ENCODE data around the gene PPM1H.

PPM1H gene

DNA sequence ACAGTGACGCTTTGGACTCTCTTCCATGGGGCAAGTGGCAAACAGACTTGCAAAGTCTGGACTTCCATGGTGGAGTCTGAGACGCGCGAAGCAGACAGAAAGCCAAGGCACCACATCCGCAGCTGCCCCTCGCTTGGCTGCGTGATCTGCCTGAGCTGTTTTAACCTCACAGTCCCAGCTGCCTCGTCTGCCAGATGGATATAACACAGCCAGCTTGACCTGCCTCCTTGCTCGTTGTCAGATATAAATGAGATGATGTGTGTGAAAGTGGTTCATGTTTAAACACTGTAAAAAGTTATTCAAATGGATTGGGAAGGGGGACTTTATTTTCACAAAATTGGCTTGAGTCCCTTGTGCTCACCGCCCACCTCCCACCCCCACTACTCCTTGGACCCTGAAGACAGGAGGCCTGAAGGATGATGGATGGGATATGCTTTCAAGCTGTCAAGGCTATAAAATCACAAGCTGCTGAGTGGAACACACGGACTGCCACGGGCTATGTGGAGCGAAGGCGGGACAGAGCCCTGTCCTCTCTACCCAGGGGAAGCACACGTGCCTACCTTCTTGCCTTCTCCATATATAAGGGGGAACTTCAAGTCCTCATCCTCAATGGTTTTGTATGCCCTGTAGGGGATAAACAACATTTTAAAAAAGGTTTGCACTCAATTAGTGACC is 241.4 kb downstream of the PPM1H start:
- no peak for ATAC-seq (replicated peaks)
- no peaks in the 10 kb centered on the region for H3K27me3 Mint-ChIP-seq
- DNase-seq: no peak
- H3K36me3 Mint-ChIP-seq: no peaks in the 10 kb centered on the region
- no peak overlapping the region for H3K4me3 Mint-ChIP-seq
- no peak overlapping the region for H3K27ac Mint-ChIP-seq
- no peaks in the 10 kb centered on the region for H3K9me3 Mint-ChIP-seq
- H3K4me1 Mint-ChIP-seq: no peaks in the 10 kb centered on the region

DNA sequence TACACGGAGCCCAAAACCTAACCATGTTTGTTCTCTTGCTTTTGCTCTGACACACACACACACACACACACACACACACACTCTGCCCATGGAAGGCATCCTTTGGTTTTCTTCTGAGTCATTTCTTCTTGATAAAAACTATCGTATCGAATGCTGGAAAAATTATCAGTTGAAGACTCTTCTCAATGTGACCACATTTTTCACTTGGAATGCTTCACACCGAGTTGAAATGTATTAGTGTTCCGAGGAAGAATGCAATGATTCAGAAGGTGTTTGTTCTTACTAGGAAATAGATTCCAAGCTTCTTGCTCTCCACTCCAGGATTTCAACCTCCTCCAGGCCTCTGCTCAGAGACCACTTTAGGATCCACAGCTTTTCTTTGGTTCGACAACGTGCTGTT is 242.1 kb downstream of the PPM1H start:
- H3K4me3 Mint-ChIP-seq: no peak overlapping the region
- no peaks in the 10 kb centered on the region for H3K36me3 Mint-ChIP-seq
- no peaks in the 10 kb centered on the region for H3K4me1 Mint-ChIP-seq
- H3K27ac Mint-ChIP-seq: no peak overlapping the region
- no peaks in the 10 kb centered on the region for H3K9me3 Mint-ChIP-seq
- no peak for ATAC-seq (replicated peaks)
- no peaks in the 10 kb centered on the region for H3K27me3 Mint-ChIP-seq
- DNase-seq: no peak

DNA sequence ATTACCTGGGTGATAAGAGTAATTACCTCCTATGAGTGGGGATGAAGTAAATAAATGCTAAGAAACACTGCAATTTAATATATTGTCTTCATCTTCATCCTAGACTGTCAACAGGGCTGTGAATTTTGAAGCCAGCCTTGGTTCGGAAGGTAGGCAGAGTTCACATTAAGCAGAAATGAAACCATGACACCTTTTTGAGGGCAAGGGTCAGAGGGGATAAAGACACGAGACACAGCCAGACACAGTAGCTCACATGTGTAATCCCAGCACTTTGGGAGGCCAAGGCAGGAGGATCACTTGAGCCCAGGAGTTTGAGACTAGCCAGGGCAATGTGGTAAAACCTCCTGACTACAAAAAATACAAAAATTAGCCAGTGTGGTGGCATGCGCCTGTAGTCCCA is 243.6 kb downstream of the PPM1H start:
- Mint-ChIP-seq H3K27ac (no peak overlapping the region), H3K4me1 (no peaks in the 10 kb centered on the region), H3K36me3 (no peaks in the 10 kb centered on the region), H3K27me3 (no peaks in the 10 kb centered on the region), H3K9me3 (no peaks in the 10 kb centered on the region), H3K4me3 (no peak overlapping the region)
- DNase-seq (no peak), ATAC-seq (replicated peaks) (no peak)

DNA sequence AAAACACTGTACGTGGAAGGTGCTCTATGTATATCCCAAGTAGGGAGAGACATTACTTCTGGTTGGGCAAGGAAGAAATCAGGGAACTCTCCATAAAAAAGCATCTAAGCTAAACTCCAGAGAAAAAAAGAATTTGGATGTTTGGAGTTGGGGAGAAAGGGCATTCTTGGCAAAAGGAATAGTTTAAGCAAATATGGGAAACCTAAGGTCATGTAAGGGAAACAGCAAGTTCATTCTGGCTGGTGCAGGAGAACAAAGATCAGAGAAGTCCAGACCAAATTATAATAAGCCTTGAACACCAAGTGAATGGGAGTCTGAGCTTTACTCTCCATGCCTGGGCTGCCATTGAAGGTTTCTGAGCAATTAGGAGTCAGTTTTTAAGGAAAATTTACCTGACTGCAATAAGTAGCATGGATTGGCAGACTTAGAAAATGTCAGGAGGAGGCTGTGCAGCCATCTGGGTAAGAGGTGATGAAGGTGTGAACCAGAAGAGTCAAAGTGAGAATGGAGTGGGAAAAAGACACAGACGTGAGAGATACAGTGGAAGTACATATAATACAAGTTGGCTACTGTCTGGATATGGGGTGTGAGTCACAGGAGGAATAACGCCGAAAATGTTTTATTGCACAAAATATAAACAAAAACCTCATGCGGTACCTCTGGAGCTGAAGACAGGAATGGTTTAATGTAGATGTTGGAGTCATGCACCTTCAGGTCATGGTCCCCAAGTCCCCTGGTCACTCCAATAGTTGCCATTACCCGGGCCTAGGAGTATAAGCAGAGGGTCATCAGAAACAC is 245.7 kb downstream of the PPM1H start:
- ATAC-seq (replicated peaks): no peak
- Mint-ChIP-seq H3K4me3 (no peak overlapping the region), H3K27ac (no peak overlapping the region), H3K9me3 (no peaks in the 10 kb centered on the region), H3K27me3 (no peaks in the 10 kb centered on the region), H3K36me3 (no peaks in the 10 kb centered on the region), H3K4me1 (no peaks in the 10 kb centered on the region)
- DNase-seq: no peak

DNA sequence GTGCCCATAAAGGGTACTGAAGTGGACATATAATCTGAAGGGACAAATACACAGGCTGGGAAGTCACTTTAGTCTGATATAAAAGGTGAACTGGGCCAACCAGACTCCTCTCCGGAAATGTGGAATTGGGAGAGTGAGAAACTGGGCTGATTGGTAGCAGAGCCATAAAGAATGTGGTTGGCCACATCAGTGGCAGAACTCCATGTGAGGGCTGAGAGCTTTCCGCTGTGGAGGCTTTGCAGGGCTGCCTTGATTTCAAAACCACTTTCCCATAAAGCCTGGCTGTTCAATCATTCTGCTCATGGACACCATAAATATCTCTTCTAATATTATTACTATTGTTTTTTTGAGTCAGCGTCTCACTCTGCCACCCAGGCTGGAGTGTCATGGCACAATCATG is 248.0 kb downstream of the PPM1H start:
- H3K4me1 Mint-ChIP-seq: no peaks in the 10 kb centered on the region
- H3K36me3 Mint-ChIP-seq: no peaks in the 10 kb centered on the region
- H3K27me3 Mint-ChIP-seq: peaks cover 0 to 5% of the 10 kb centered on the region in 2 donors
- DNase-seq: no peak
- no peak overlapping the region for H3K4me3 Mint-ChIP-seq
- no peaks in the 10 kb centered on the region for H3K9me3 Mint-ChIP-seq
- no peak for ATAC-seq (replicated peaks)
- H3K27ac Mint-ChIP-seq: no peak overlapping the region

DNA sequence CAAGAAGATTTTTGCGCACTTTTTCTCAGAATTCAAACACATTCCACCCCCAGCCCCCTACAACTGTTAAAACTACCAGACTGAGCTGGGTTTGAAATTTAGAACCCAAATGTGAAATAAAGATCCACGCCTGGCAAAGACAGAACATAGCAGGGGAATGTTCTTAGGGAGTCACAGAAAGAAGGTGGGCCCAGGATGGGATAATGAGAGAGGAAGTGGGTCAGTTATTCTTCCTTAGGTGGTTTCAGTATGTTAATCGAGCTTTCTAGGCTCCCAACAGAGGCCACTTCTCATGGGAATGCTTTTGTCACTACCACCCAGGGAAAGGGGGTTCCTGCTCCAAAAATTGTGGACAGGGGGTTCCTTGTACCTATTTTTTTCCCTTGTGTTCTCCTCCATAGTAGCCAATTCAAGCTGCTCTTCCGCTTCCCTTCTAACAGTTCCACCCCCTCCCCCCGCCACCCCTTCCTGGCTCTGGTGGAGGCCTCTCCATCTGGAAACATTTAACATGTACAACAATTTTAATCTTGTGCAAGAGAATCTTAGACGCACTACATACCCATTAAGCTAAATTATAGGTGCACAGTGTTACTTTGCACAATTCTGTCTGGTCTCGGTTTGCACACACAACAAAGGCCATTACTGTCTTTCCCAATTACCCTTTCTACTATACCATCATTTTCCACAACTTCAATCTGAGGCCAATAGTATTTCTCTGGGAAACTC is 250.2 kb downstream of the PPM1H start:
- H3K9me3 Mint-ChIP-seq: no peaks in the 10 kb centered on the region
- no peak overlapping the region for H3K27ac Mint-ChIP-seq
- DNase-seq (no peak), ATAC-seq (replicated peaks) (no peak)
- no peak overlapping the region for H3K4me3 Mint-ChIP-seq
- no peaks in the 10 kb centered on the region for H3K36me3 Mint-ChIP-seq
- peaks cover 1 to 6% of the 10 kb centered on the region in 2 donors for H3K4me1 Mint-ChIP-seq
- peaks cover 6 to 11% of the 10 kb centered on the region in 2 donors for H3K27me3 Mint-ChIP-seq

DNA sequence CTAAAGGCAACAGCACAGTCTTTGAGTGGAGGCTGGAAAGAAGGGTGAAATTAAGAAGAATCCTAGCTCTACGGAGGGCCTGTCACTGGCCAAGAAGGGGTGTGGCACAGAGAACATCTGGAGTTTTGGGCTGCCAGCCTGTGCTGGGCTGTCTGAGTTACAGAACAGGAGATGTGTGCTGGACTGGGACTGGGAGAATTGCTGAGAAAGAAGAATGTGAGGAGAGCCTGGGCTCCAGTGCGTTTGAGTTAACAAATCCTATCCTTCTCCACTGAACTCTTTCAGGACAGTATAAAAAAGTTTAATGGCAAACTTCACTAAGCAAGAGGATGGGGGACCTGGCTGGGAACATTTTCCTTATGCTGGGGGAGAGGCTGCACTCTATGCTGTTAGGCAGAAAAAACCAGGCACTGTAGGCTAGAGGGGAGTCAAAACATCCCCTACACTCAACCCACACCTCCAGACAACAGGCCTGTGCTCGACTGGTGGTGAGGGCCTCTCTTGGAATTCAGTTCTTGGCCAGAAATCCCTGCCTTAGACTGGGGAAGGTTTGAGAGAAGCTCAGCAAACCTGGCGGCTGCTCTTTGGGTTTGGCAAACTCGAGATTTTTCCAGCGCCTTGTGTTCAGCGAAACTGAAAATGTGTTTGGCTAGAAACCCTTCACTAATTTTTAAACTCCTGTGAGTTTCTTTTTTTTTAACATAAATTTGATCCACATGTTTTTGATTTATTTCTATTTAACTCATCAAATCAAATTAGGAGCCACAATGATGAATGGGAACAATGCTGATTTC is 251.0 kb downstream of the PPM1H start:
- Mint-ChIP-seq H3K4me1 (peaks cover 1 to 6% of the 10 kb centered on the region in 2 donors), H3K36me3 (no peaks in the 10 kb centered on the region), H3K9me3 (no peaks in the 10 kb centered on the region), H3K4me3 (no peak overlapping the region), H3K27ac (no peak overlapping the region), H3K27me3 (peaks cover 6 to 11% of the 10 kb centered on the region in 2 donors)
- ATAC-seq (replicated peaks): no peak
- DNase-seq: no peak

DNA sequence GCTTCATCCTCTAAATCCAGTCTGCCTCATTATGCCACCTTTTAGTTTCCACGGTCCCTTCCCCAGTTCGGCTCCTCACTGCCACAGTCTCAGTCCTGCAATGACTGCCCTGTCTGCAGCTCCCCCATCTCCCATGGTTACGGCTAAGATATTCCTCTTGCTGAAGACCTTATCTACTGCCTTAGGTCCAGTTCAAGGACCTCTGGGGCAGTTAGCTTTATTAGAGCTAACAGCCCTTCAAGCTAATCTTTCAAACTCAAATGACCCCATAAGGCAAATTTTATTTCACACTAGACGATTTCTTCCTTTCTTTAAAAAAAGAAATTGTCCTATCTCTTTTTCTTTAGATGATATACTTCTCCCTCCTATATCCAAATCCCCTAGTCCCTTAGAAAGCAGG is 253.6 kb downstream of the PPM1H start:
- ATAC-seq (replicated peaks) (no peak), DNase-seq (no peak)
- Mint-ChIP-seq H3K4me3 (no peak overlapping the region), H3K9me3 (peaks cover 0 to 3% of the 10 kb centered on the region in 2 donors), H3K36me3 (no peaks in the 10 kb centered on the region), H3K4me1 (peaks cover 1 to 6% of the 10 kb centered on the region in 2 donors), H3K27me3 (peaks cover 6 to 11% of the 10 kb centered on the region in 2 donors), H3K27ac (no peak overlapping the region)

DNA sequence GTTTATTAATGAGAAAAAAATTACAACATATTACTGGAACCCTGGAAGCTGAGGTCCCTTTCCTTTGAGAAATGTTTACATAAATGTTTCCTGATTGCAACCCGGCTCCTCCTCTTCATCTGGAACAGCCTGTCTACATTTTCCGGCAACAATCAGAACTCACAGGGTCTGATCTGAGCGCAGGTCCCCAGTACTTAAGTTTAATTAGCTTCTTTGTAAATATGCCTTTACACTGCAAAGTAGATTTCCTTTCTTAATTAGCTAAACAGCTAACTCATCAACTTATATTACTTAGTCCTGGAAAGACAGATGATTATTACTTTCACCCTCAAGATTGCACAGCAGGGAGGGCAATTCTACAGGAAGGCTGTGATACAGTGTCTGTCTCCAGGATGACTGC is 255.3 kb downstream of the PPM1H start:
- Mint-ChIP-seq H3K4me3 (no peak overlapping the region), H3K4me1 (peaks cover 1 to 6% of the 10 kb centered on the region in 2 donors), H3K9me3 (peaks cover 0 to 3% of the 10 kb centered on the region in 2 donors), H3K27ac (no peak overlapping the region), H3K36me3 (no peaks in the 10 kb centered on the region), H3K27me3 (peaks cover 6 to 11% of the 10 kb centered on the region in 2 donors)
- DNase-seq: no peak
- no peak for ATAC-seq (replicated peaks)

DNA sequence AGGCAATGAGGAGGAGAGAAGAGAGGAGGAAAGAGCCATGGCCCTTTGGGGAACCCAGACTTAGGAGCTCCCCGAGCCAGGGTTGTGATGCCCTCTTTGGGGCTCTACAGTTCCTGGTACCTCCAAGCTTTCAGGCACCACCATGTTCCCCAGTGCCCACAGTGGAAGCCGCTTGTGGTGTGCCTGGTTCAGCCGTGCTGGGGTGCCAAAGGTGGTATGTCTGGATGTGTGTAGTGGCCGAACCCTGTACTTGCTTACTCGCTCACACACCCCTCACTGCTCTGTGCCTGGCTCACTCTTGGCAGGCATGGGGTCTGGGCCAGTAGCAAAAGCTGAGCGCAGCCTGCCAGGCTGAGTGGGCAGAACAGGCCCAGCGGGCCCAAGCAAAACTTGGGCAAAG is 257.6 kb downstream of the PPM1H start:
- Mint-ChIP-seq H3K36me3 (no peaks in the 10 kb centered on the region), H3K4me1 (peaks cover 1 to 6% of the 10 kb centered on the region in 2 donors), H3K9me3 (peaks cover 0 to 3% of the 10 kb centered on the region in 2 donors), H3K27me3 (peaks cover 6% of the 10 kb centered on the region in 2 donors), H3K4me3 (no peak overlapping the region), H3K27ac (no peak overlapping the region)
- ATAC-seq (replicated peaks) (no peak), DNase-seq (no peak)

DNA sequence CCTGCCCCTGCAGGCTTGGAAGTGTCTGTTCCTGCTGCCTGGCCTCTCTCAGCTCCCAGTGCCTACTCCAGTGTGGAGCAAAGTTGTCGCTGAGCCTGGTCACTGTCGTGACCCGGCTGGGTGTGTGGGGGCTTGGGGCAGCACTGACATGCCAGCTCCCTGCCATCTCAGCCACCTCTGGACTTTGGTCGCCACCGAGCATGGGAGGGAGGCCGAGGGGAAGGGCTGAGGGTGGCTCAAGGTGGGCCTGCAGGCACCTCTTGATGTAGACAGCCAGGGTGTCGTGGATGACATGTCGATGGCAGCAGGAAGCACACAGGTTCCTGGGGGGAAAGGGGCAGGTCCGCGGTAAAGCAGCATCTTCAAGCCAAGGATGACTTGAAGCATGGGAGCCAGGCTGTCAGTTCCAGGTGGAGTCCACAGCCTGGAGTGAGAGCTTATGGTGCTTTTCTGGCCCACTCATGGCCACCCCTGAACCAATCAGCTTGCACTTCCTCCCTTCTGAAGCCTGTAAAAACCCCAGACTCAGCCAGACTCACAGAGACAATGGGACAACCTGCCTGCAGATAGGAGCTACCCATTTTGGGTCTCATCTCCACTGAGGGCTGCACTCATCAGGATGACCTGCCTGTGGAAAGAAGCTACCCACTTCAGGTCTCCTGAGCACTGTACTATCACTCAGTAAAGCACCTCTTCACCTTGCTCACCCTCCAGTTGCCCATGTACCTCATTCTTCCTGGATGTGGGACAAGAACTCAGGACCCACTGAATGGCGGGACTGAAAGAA is 258.2 kb downstream of the PPM1H start:
- DNase-seq: no peak

DNA sequence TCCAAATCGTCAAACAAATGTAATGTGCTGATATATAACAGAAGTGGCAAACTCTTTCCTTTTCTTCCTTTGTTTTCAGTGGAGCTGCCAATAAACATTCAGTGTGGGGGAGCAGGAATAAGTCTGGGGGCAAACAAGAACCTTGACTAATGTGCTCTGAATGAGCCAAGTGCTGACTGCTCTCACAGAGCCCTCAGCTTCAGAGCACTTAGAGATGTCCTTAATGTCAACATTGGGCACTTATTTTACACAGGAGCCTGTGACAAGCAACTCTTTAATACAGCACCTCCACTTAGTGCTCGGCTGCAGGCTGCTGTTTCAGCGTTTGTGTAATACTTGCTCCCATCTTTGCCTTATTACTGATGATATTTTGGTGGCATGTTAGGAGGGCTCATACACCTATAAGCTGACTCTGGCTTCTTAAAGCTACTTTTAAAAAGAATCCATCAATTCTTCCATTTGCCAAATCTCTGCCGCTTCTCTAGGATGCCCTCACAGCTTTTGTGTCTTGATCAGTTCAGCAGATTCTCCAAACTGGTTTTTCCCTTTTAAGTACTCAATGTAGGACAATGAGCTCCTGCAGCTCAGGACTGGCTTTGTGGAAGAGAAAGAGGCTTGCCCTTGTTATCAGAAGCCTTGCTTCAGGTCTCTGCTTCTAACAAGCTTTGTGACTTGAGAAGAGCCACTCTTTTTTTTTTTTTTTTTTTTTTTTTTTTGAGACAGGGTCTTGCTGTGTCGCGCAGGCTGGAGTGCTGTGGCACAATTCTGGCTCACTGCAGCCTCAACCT is 261.7 kb downstream of the PPM1H start:
- Mint-ChIP-seq H3K36me3 (no peaks in the 10 kb centered on the region), H3K4me3 (no peak overlapping the region)
- DNase-seq: no peak

More for the DNA sequence above, 258.2 kb downstream of the PPM1H start:
- Mint-ChIP-seq H3K4me1 (peaks cover 1 to 6% of the 10 kb centered on the region in 2 donors), H3K36me3 (no peaks in the 10 kb centered on the region), H3K4me3 (no peak overlapping the region), H3K9me3 (peaks cover 0 to 3% of the 10 kb centered on the region in 2 donors), H3K27ac (no peak overlapping the region), H3K27me3 (peaks cover 6% of the 10 kb centered on the region in 2 donors)
- no peak for ATAC-seq (replicated peaks)

More for the DNA sequence above, 261.7 kb downstream of the PPM1H start:
- no peaks in the 10 kb centered on the region for H3K4me1 Mint-ChIP-seq
- peaks cover 0 to 6% of the 10 kb centered on the region in 2 donors for H3K27me3 Mint-ChIP-seq
- H3K27ac Mint-ChIP-seq: no peak overlapping the region
- no peak for ATAC-seq (replicated peaks)
- H3K9me3 Mint-ChIP-seq: peaks cover 0 to 3% of the 10 kb centered on the region in 2 donors
